GM18909 (cell line): Measurements from ENCODE around the gene TWF2.

Experiments
- ATAC-seq: cut with Tn5 transposase; IDR thresholded peaks from one replicate; pipeline ENCODE4 v1.9.1; 2021; ENCODE audit warnings: mild to moderate bottlenecking; ENCODE audit not compliant: unreplicated experiment, poor library complexity

Gene TWF2

DNA sequence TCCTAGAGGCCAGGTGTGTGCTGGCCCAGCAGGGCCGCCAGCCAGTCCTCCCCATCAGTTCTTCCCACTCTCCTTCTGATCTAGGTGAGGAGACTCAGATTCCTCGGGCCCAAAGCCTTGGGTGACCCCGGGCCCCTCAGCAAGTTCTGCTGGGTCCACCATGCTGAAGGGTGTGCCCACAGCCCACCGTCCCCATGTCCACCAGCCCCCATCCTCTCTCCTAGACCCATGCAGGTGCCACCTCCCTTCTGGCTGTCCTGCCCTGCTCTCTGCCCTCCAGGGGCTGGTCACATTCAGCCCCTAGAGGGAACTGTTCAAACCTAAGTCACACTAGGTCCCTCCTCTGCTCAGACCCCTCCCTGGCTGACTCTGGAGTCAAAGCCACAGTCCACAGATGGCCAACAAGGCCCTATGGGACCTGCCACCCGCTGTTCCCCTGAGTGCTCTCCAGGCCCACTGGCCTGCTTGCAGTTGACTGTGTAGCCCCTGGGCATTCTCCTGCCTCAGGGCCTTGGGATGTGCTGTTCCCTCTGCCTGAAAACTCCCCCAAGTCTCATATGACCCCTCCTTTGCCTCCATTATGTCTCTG, 12.6 kb downstream of the TWF2 start:
- no peak for ATAC-seq

DNA sequence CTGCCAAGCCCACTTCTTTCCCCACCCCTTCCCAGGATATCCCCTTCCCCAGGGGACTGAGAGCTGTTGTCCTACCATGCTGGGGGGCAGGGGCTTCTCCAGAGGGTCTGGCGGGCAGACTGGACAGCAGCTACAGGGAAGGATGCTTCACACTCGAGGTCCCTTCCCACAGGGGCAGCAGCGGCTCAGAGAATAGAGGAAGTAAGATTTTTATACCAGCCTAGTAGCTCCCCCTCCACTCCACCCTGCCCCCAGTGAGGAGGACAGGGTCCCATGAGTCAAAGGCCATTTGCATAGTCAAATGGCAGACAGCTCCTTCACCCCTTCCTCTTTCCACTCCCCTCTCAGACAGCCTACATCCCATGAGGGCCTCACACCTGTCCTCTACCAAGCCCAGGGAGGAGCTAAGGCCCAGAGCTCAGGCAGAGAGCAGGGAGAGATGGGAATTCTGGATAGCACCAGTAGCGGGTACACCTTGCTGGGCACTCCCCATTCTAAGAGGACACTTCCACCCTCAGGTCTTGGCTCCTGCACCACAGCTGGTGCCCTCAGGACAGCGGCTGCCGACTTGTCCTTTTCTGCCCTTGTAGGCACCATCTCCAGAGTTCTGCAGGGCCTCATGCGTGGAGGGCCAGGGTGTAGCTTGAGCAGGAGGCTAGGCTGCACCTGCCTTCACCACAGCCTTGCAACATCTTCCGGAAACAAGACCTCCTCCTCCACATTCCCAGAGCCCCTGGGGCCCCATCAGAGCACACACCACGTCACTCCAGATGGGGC, 13.3 kb downstream of the TWF2 start, which contains the start of gene TLR9:
TSS of gene TLR9 (minus strand) at position 194 of the 777 bp plus-strand sequence. CDS start at position 78, 116 bp downstream.
- ATAC-seq = peak; percentile 86

DNA sequence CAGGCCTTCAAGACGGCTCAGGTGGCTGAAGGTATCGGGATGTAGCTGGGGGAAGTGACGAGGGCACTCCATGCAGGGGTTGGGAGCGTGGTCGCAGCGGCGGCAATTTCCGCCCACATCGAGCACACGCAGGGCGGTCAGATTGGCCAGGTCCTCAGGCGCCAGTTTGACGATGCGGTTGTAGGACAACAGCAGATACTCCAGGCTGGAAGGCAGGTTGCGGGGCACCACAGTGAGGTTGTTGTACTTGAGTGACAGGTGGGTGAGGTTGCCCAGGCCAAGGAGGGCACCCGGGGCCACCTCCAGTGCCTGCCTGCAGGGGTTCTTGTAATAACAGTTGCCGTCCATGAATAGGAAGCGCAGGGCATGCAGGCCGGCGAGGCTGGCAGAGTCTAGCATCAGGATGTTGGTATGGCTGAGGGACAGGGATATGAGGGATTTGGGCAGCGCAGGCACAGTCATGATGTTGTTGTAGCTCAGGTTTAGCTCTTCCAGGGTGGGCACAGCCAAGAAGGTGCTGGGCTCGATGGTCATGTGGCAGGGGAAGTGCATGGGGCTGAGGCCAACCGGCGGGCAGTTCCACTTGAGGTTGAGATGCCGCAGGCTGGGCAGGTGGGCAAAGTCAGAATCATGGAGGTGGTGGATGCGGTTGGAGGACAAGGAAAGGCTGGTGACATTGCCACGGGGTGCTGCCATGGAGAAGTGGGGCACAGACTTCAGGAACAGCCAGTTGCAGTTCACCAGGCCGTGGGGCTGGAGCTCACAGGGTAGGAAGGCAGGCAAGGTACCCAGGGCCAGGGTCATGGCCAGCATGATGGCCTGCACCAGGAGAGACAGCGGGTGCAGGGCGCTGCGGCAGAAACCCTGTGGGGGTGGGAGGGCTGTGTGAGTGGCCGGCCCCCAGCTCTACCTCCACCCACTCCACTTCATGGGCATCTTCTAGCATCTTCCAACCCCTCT, 15.2 kb downstream of the TWF2 start:
- no peak for ATAC-seq

DNA sequence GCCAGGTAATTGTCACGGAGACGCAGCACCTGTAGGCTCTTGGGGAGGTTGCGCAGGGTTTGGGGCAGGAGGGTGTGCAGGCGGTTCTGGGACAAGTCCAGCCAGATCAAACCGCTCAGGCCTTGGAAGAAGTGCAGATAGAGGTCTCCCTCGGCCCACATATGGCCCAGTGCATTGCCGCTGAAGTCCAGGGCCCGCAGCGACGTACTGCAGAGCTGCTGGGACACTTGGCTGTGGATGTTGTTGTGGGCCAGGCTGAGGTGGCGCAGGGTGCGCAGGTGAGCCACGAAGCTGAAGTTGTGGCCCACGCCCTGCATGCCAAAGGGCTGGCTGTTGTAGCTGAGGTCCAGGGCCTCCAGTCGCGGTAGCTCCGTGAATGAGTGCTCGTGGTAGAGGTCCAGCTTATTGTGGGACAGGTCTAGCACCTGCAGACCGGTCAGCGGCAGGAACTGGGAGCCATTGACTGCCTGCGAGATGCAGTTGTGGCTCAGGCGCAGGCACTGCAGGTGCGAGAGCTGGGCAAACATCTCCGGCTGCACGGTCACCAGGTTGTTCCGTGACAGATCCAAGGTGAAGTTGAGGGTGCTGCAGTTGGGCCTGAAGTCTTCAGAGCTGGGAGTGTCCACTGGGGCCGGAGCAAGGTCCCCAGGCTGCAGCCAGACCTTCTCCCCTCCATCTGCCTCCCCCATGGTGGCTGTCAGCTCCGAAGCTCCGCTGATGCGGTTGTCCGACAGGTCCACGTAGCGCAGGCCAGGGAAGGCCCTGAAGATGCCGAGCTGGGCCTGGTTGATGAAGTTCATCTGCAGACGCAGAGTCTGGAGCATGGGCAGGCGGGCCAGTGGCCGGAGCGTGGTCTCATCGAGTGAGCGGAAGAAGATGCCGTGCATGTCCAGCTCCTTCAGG, 16.4 kb downstream of the TWF2 start:
- no peak for ATAC-seq

DNA sequence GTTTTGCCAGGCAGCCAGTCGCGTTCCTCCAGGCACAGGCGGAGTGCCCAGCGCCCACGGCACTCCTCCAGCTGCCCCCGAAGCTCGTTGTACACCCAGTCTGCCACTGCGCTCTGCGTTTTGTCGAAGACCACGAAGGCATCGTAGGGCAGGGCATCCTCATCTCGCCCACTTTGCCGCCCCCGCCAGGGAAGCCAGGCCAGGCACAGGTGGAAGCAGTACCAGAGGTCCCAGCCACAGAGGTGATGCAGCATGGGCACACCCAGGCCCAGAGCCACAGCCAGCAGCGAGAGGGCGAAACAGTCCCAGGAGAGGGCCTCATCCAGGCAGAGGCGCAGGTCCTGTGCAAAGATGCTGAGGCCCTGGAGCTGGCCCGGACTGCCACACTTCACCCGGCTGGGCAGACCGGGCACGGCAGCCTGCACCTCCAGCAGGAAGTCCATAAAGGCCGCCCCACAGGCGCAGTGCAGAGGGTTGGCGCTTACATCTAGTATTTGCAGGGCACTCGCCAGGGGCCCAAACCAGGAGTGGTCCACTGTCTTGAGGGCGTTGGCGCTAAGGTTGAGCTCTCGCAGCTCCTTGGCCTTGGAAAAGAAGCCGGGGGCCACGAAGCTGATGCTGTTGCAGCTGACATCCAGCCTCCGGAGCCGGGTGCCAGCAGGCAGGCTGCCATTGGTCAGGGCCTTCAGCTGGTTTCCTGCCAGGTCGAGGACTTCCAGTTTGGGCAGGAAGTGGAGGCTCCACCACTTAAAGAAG, 17.2 kb downstream of the TWF2 start:
- no peak for ATAC-seq

DNA sequence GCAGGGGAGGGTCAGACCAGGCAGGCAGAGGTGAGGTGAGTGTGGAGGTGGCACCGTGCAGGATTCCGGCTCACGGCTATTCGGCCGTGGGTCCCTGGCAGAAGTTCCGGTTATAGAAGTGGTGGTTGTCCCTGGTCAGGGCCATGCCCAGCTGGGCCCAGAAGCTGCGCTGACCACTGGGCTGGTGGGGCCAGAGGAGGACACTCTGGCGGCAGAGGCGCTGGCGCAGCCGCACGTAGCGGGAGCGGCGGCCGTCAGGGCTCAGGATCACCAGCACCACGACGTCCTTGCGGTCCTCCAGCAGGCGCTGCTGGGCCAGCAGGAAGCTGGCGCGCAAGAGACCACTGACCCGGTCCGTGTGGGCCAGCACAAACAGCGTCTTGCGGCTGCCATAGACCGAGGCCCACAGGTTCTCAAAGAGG, 17.8 kb downstream of the TWF2 start:
- ATAC-seq = no peak

DNA sequence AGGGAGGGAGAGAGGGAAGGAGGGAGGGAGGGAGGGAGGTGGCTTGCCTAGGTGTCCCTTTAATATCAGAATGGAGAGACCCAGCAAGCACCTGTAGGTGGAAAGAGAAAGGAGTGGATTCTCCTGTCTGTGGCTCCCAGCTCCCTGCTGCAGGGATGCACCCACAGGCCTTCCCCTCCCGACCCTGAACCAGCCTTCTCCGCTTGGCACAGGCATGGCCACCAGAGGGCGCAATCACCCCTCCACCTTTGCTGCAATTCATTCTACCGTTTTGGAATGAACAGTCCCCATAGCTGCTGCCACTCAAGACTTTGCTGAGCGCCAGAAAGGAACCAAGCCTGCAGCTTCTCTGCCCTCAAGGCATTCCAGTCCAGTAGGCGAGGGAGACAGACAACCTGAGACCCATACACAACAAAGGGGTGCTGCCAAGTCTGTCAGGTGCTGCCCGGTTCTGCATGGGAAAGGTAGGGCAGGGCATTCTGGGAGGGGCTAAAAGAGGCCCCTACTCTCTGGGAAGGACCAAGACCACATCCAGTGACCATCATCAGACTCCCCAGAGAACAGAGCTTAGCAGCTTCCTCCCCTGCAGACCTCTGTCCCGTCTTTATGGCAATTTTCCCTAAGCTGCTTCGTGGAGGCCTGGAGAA, 18.5 kb downstream of the TWF2 start:
- ATAC-seq = no peak

DNA sequence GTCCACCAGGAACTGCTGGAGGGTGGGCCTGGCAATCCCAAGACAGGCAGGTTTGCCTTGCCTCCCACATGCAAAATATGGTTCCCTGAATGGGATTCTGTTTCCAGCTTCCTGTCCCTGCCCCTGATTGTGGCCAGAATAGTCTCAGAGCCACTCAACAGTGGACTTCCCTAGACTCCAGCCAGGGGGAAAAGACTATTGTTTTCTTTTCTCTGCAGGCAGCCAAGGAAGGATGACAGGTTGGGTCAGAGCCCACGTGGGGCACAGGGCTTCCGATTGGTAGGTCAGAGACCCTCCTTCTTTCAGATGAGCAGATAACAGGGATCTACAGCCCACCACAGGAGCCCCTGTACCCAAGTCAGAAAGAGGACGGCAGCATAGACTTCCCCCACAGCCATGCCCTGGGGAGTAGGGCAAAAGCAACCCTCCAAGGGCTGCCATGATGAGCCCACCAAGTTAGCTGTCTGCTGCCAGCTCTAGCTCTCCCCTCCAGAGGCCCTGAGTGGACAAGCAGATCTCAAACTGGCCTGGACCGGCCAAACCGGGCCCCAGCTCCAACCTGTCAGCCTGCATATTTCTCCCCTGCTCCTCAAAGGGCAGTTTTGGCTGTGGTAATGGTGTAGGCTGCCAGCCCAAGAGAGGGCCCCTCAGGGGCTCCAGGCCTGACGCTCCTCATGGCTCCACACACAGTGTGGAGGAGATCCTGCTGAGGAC, 19.9 kb downstream of the TWF2 start:
- no peak for ATAC-seq

DNA sequence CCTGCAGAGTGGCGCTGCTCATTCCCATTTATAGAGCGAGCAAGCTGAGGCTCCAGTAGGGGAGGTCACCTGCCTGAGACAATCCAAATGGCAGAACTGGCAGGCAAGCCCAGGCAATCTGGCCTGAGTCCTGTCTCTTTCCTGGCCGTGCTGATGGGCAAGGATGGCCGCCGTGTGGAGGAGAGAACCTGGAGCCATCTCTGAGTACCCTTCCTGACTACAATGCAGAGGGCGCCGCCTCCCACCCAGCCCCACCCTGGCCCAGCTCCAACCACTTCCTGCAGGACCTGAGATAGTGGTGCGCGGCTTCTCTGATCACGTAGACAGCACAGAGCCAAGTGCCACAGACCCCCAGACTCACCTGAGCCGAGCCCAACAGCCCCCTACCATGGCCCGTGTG, 20.5 kb downstream of the TWF2 start:
- ATAC-seq = no peak

DNA sequence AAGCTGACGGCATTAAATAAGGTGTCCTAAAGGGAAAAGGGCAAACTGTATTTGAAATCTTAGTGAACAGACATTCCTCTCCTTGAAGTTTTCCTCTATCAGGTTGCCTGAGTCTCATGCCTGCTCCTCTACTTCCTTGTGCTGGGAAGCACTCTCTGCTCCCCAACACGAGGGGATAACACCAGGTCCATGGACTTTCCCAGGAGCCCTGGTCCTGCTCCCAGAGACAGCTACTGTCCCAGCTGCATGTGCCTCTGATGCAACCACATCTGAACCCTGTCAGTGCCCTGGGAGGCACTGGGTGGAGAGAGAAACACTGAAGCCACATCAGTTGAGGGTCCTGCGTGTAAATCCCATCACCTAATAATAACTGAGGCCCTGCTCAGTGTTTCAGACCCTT, 20.9 kb downstream of the TWF2 start:
- ATAC-seq = no peak

DNA sequence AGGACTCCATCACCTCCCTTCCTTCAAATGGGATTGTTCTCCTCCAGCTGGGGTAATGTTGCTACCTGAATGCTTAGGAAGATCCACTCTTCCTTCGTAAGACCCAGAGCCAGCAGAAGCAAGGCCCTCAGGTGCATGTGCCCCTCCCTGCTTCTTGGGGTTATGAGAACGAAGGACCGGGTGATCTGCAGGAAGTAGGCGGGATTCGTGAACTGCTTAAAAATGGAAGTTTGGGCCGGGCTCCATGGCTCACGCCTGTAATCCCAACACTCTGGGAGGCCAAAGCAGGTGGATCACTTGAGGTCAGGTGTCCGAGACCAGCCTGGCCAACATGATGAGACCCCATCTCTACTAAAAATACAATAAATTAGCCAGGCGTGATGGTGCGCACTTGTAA, 21.6 kb downstream of the TWF2 start:
- ATAC-seq = no peak

DNA sequence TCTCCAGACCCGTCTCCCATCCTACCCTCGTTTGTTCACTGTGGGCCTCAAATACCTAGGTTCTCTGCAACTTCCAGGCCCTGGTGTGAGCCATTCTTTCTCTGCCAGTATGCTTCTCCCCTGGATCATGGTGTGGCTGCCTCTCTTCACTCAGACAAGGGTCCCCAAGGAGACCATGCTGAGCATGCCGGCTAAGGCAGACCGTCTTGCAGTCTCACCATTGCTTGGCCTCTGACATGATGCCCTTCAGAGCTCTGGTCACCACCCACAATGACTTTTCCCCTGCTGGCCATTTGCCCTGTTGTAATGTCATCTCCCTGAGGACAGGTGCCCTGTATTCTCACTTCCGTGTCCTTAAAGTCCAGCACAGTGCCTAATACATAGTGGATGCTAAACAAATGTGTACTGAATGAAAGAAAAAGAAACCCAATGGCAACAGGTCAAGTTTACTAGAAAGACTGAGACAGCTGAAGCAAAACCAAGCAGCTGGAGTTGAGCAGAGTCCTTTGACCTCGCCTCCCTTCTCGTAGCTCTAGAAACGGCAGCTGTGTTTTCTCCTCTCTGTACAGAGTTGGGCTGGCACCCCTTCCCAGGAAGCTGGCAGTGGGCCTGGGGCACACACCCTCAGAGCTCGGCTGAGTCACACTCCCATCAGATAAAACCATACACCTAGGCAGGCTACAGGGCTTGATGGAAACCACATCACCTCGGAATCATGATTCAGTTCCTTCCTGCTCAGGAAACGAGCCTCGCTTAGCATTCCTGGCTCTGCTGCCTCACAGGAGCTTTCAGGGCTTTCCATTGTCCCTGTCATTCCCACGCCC, 22.2 kb downstream of the TWF2 start:
- ATAC-seq = no peak

DNA sequence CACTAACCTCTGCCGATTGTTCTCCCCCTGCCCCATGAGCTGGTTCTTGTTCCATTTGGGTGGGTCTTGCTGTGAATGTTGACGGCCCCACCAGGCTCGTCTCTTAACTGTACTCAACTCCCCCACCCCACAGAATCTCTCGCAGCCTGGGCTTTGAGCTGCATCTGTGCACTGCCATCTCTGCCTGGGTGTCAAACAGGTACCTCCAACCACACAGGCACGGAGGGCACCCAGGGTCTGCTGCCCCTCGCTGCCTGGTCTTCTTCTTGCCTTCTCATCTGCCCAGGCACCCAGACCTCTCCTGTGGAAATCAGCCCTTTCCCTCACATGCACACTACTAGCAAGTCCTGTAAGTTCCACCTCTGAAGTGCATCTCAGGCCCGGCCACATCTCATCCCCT, 23.6 kb downstream of the TWF2 start:
- ATAC-seq = no peak

DNA sequence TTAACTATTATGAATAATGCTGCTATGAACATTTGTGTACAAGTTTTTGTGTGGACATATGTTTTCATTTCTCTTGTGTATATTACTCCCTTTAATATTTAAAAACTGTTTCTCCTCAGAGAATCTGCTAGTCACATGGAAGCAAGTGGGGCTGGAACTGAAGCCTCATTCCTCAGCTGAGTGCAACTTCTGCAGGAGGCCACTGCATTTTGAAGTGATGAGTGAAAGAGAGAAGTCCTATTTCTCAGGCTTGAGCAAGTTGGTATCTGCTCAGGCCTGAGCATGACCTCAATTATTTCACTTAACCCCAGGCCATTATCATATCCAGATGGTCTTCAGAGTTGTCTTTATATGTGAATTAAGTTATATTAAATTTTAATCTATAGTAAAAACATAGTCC, 25.1 kb downstream of the TWF2 start:
- ATAC-seq = no peak

DNA sequence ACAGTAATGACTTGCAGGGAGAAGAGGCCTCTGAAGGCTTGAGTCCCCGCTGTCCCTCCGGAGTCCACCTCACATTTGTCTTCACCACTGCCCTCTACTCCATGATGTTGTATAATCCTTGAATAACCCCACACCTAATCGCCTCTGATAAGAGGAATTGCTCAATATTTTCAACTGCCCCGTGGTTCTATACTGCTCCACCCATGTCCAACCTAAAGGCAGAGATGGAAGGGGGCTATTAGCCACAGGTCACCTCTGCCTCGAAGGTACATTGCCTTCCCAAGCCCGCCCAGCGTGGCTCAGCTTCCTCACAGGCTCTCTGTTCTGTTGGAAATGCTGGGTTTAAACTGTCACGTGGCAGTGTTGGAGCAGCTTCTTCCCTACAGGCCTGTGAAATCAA, 26.0 kb downstream of the TWF2 start:
- no peak for ATAC-seq

DNA sequence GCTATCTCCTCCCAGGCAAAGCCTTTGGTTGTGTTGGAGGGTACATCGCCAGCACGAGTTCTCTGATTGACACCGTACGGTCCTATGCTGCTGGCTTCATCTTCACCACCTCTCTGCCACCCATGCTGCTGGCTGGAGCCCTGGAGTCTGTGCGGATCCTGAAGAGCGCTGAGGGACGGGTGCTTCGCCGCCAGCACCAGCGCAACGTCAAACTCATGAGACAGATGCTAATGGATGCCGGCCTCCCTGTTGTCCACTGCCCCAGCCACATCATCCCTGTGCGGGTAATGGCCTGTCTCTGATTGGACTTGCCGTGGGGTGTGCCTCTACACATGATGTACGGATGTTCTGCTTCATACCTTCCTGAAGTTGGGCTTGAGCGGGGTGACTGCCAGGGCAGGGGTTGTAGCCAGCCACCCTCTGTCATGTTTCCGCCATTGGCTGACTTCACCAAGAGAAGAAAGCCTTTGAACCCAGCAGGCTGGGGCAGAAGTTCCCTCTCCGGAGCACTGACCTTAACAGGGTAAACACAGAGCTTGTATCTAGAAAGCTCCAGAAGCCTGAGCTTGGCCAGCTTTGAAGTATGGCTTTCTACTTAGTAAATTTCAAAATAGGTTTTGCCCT, 27.6 kb downstream of the TWF2 start:
- ATAC-seq = no peak

DNA sequence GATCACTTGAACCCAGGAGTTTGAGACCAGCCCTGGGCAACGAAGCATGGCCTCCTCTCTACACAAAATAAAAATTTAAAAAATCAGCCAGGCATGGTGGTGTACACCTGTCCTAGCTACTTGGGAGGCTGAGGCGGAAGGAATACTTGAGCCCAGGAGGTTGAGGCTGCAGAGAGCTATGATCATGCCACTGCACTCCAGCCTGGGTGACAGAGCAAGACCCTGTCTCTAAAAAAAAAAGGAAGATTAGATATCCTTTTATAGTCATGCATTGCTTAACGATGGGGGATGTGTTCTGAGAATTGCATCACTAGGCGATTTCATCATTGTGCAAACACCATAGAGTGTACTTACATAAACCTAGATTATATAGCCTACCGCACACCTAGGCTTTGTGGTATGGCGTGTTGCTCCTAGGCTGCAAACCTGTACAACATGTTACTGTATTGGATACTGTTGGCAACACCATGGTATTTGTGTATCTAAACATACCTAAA, 28.4 kb downstream of the TWF2 start:
- no peak for ATAC-seq
